H1 (cell line): ENCODE measurements around the gene AMOTL2. TPM values are rescaled to one million over a fixed set of nuclear protein-coding genes. Genes with fewer than 3 reads are reported as not detected.

Experiments
- CTCF ChIA-PET: fragments of 300-600 bp; sonication (Branson Sonifier 250); formaldehyde crosslinking; loops from one replicate; lab custom pipeline; 2021; ENCODE audit not compliant: partially characterized antibody; lab: Charles Lee
- POLR2A ChIA-PET: fragments of 300-600 bp; sonication (Branson Sonifier 250); formaldehyde crosslinking; loops from one replicate; lab custom pipeline; 2021; ENCODE audit warnings: inconsistent platforms; ENCODE audit not compliant: partially characterized antibody; lab: Charles Lee
- DNase-seq, 2 experiments: peaks; one replicate each; pipeline versions ENCODE4 v3.0.0 to v3.0.0-alpha.2; 2010 to 2022; ENCODE audit warnings: low spot score in 2 of 2, low read depth in 1 of 2, mixed read lengths in 1 of 2
- FAIRE-seq: peaks from 2 replicates; lab custom pipeline; 2011; peaks lifted over from hg19 to GRCh38; lab: Jason Lieb, UNC
- H2AFZ ChIP-seq: 2 replicates; pipeline ENCODE4 v1.8.1; 2012; ENCODE audit warnings: low read length, inconsistent platforms
- H2AK5ac ChIP-seq: 2 replicates; pipeline ENCODE4 v1.6.1; 2013; ENCODE audit warnings: low read depth, low read length
- H2BK120ac ChIP-seq: replicated peaks from 2 replicates; pipeline ENCODE3; 2013; ENCODE audit warnings: low read depth, low read length, inconsistent platforms
- H2BK12ac ChIP-seq: 2 replicates; pipeline ENCODE4 v1.6.1; 2013; ENCODE audit warnings: low read depth, low read length
- H2BK15ac ChIP-seq: 2 replicates; pipeline ENCODE4 v1.6.1; 2013; ENCODE audit warnings: low read length
- H2BK20ac ChIP-seq: 2 replicates; pipeline ENCODE4 v1.6.1; 2013; ENCODE audit warnings: low read length
- H2BK5ac ChIP-seq: 2 replicates; pipeline ENCODE4 v1.6.1; 2013; ENCODE audit warnings: low read depth, low read length
- H3K14ac ChIP-seq: 2 replicates; pipeline ENCODE4 v1.6.1; 2013; ENCODE audit warnings: inconsistent platforms; ENCODE audit not compliant: insufficient read length
- H3K18ac ChIP-seq: 2 replicates; pipeline ENCODE4 v1.6.1; 2013; ENCODE audit warnings: low read length; ENCODE audit errors: extremely low read depth
- H3K23ac ChIP-seq: 2 replicates; pipeline ENCODE4 v1.6.1; 2013; ENCODE audit warnings: inconsistent platforms; ENCODE audit not compliant: insufficient read length
- H3K23me2 ChIP-seq: 2 replicates; pipeline ENCODE4 v1.6.1; 2013; ENCODE audit warnings: low read depth, low read length
- H3K27ac ChIP-seq: 2 replicates; pipeline ENCODE4 v1.6.1; 2011; ENCODE audit warnings: low read depth, low read length, inconsistent platforms
- H3K27me3 ChIP-seq, 4 experiments: replicated peaks in 1 of 4; 1 replicate in 1 of 4; 2 replicates in 3 of 4; pipeline versions ENCODE4 v1.6.1 to v1.8.1; 2011 to 2013; ENCODE audit warnings: low read length in 3 of 4, mild to moderate bottlenecking in 3 of 4, inconsistent platforms in 2 of 4, mixed read lengths in 2 of 4, moderate library complexity in 1 of 4; ENCODE audit not compliant: control insufficient read depth in 3 of 4, insufficient read depth in 3 of 4; ENCODE audit errors: extremely low read depth in 1 of 4
- H3K36me3 ChIP-seq, 4 experiments: 2 replicates each; pipeline versions ENCODE4 v1.6.1 to v1.8.1; 2011 to 2013; ENCODE audit warnings: mild to moderate bottlenecking in 4 of 4, low read length in 3 of 4, moderate library complexity in 2 of 4, control low read depth in 1 of 4, inconsistent platforms in 1 of 4; ENCODE audit not compliant: insufficient read depth in 4 of 4, control insufficient read depth in 2 of 4
- H3K4ac ChIP-seq: replicated peaks from 2 replicates; pipeline ENCODE3; 2013; ENCODE audit warnings: low read length, low read depth, mixed read lengths, inconsistent platforms; ENCODE audit not compliant: insufficient read length
- H3K4me1 ChIP-seq, 4 experiments: replicated peaks in 1 of 4; 1 replicate in 1 of 4; 2 replicates in 3 of 4; pipeline versions ENCODE4 v1.6.1 to v1.8.1; 2011 to 2013; ENCODE audit warnings: low read length in 3 of 4, inconsistent platforms in 2 of 4, mixed read lengths in 1 of 4; ENCODE audit not compliant: insufficient read depth in 4 of 4, control insufficient read depth in 3 of 4
- H3K4me2 ChIP-seq, 2 experiments: 2 replicates each; pipeline versions ENCODE4 v1.6.1 to v1.8.1; 2011 to 2013; ENCODE audit warnings: low read depth in 2 of 2, low read length in 2 of 2, control low read depth in 1 of 2, inconsistent platforms in 1 of 2, mild to moderate bottlenecking in 1 of 2; ENCODE audit not compliant: insufficient read depth in 1 of 2
- H3K4me3 ChIP-seq, 4 experiments: fragments of 200-600, 300-600 bp in 1 of 4; sonication (generic), shearing (Covaris generic), sonication (Bioruptor Twin) in 1 of 4; 2 replicates each; pipeline versions ENCODE4 v1.5.1 to v1.8.1; 2011 to 2016; ENCODE audit warnings: low read length in 4 of 4, low read depth in 3 of 4, control low read depth in 2 of 4, inconsistent platforms in 2 of 4, mild to moderate bottlenecking in 2 of 4, mixed read lengths in 1 of 4, moderate library complexity in 1 of 4; ENCODE audit not compliant: insufficient read depth in 2 of 4; ENCODE audit errors: extremely low read depth in 1 of 4
- H3K56ac ChIP-seq: replicated peaks from 2 replicates; pipeline ENCODE3; 2013; ENCODE audit warnings: low read depth, mild to moderate bottlenecking, mixed read lengths, low read length, inconsistent platforms; ENCODE audit not compliant: insufficient read length
- H3K79me1 ChIP-seq: 2 replicates; pipeline ENCODE4 v1.6.1; 2013; ENCODE audit warnings: low read depth, low read length, control low read depth
- H3K79me2 ChIP-seq, 2 experiments: 2 replicates each; pipeline versions ENCODE4 v1.6.1 to v1.8.1; 2012 to 2013; ENCODE audit warnings: low read length in 2 of 2, mild to moderate bottlenecking in 2 of 2, inconsistent platforms in 1 of 2; ENCODE audit not compliant: insufficient read depth in 2 of 2, control insufficient read depth in 1 of 2
- H3K9ac ChIP-seq, 4 experiments: replicated peaks in 1 of 4; 1 replicate in 1 of 4; 2 replicates in 3 of 4; pipeline versions ENCODE4 v1.6.1 to v1.8.1; 2011 to 2013; ENCODE audit warnings: low read depth in 3 of 4, low read length in 3 of 4, control low read depth in 2 of 4, mild to moderate bottlenecking in 2 of 4, moderate library complexity in 2 of 4, inconsistent platforms in 1 of 4; ENCODE audit errors: extremely low read depth in 1 of 4
- H3K9me3 ChIP-seq, 2 experiments: 2 replicates each; pipeline versions ENCODE4 v1.6.1 to v1.8.1; 2012 to 2013; ENCODE audit warnings: mild to moderate bottlenecking in 2 of 2, moderate library complexity in 2 of 2, control low read depth in 1 of 2, inconsistent platforms in 1 of 2, low read depth in 1 of 2, low read length in 1 of 2, mixed read lengths in 1 of 2; ENCODE audit not compliant: insufficient read depth in 2 of 2
- H4K20me1 ChIP-seq, 2 experiments: replicated peaks in 1 of 2; 2 replicates each; pipeline versions ENCODE3 to v1.8.1; 2011 to 2013; ENCODE audit warnings: inconsistent platforms in 2 of 2, low read length in 2 of 2, mild to moderate bottlenecking in 1 of 2; ENCODE audit not compliant: insufficient read depth in 2 of 2, control insufficient read depth in 1 of 2
- H4K5ac ChIP-seq: 2 replicates; pipeline ENCODE4 v1.6.1; 2013; ENCODE audit warnings: low read length, low read depth, mixed read lengths, inconsistent platforms; ENCODE audit not compliant: insufficient read length
- H4K8ac ChIP-seq: 2 replicates; pipeline ENCODE4 v1.8.0; 2013; ENCODE audit warnings: mild to moderate bottlenecking, moderate library complexity, low read length, inconsistent platforms; ENCODE audit not compliant: insufficient read depth; ENCODE audit errors: extremely low read depth
- H4K91ac ChIP-seq: replicated peaks from 2 replicates; pipeline ENCODE3; 2013; ENCODE audit warnings: low read length, mixed read lengths, inconsistent platforms; ENCODE audit not compliant: insufficient read length
- RXRA ChIP-seq: IDR thresholded peaks from 2 replicates; pipeline ENCODE4 v1.6.1; 2011; ENCODE audit warnings: low read depth, mild to moderate bottlenecking, low read length, moderate library complexity; ENCODE audit not compliant: insufficient read depth
- WGBS, 2 experiments: shearing (Covaris generic) in 1 of 2; methylation state at CpG; one replicate each; pipeline versions ENCODE4 v1.1.6 to v1.1.7; 2013 to 2015; ENCODE audit warnings: low lambda C conversion rate in 2 of 2, mixed read lengths in 2 of 2, inconsistent platforms in 1 of 2, low coverage in 1 of 2, missing lambda C conversion rate in 1 of 2; ENCODE audit not compliant: insufficient replicate concordance in 2 of 2, insufficient coverage in 1 of 2, insufficient read length in 1 of 2; ENCODE audit errors: extremely low coverage in 1 of 2, missing lambda C conversion rate in 1 of 2; 5-methylcytosine and 5-hydroxymethylcytosine counted together
- polyA plus RNA-seq, 7 experiments: library from polyadenylated mRNA; depleted of rRNA in 3 of 7; stranded (reverse) in 5 of 7; unstranded in 2 of 7; fragments of >200 nt in 5 of 7; fragments of 200-250 nt in 2 of 7; gene quantifications; 1 replicate in 5 of 7; 2 replicates in 1 of 7; 4 replicates in 1 of 7; pipeline versions ENCODE4 v1.2.1 to v1.2.3, GENCODE V29; 2011 to 2013; ENCODE audit warnings: missing spikeins in 2 of 7, mixed read lengths in 2 of 7
- total RNA-seq: library from RNA; stranded (reverse); fragmentation: NEBNext Ultra II Directional; extraction: Animal tissue kit (Norgen Biotek cat#: 25700); gene quantifications from 2 replicates; pipeline ENCODE4 v1.2.1, GENCODE V29; 2021

AMOTL2 gene
- total and polyA plus RNA-seq, 2 of the 8 experiments (the other 6 are each of a cell fraction or from before 2014, with no cell fraction given): 19.0 to 63.7 TPM

DNA sequence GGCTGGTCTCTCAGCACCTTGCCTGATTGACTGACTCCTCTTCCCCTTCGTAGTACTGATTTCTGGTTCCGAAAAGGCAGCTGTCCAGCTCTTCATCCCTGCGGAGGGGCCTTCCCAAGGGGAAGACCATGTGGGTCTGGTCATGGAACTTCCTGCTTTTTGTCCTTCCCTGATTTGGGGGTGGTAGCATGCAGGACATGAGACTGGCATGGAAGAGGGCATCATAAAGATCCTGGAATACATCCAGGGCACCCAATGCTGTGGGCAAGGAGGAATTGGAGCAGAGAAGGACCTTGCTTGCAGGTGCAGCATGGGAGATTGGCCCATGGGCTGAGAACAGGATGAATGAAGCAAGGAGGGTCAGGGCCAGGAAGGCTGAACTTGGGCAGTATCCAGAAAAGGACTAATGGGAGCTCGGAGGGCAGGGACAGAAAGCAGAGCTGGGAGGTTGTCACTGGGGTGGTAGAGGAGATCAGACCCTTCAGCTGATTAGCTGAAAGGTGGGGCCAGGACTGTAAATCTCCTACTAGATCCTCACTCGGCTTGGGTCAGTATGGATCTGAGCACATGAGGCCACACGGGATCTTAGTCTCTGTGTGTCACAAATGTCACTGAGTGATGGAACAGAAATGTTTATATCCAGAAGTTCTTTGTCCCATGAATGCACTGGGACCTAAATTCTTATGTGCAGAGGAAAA lies 59.5 kb downstream of the AMOTL2 start:
- Histone ChIP-seq H2BK20ac (peak overlapping the region; percentile 37), H3K9ac (no peak overlapping the region), H2BK12ac (peak overlapping the region; percentile 98), H2AFZ (no peak overlapping the region), H3K23ac (no peak overlapping the region), H3K79me2 (no peaks in the 10 kb centered on the region), H3K4me1 (peaks cover 15 to 29% (median 20%) of the 10 kb centered on the region in 4 experiments), H4K20me1 (no peaks in the 10 kb centered on the region), H2BK120ac (no peak overlapping the region), H3K56ac (no peak overlapping the region), H3K23me2 (no peaks in the 10 kb centered on the region; the same call in 1 of the 2 replicates), H3K4me2 (peak overlapping the region in 1 of 2 experiments; percentile 81; a peak in 2 of 4 replicates), H3K4ac (peak overlapping the region; percentile 24), H4K8ac (no peak overlapping the region; the same call in 1 of the 2 replicates), H3K27ac (no peak overlapping the region), H2AK5ac (peak overlapping the region; percentile 94), H2BK15ac (0 out of 2 replicates have a peak overlapping the region, but pooled peaks have one; percentile 22), H3K36me3 (no peaks in the 10 kb centered on the region), H2BK5ac (peak overlapping the region; percentile 86; the same call in 1 of the 2 replicates), H3K4me3 (no peak overlapping the region), H3K18ac (peak overlapping the region; percentile 39; the same call in 1 of the 2 replicates), H3K27me3 (peaks cover 6 to 34% (median 22%) of the 10 kb centered on the region in 4 experiments), H3K14ac (no peak overlapping the region), H4K5ac (no peak overlapping the region), H3K79me1 (no peaks in the 10 kb centered on the region), H4K91ac (peak overlapping the region; percentile 54), H3K9me3 (no peaks in the 10 kb centered on the region)
- FAIRE-seq (no peak), DNase-seq (peak in 1 of 2 experiments; percentile 51)
- POLR2A ChIA-PET: interaction anchor here (0.6 to 27.3 kb wide), 14 partner anchors 8 to 365 kb away, joined by 3 to 804 read pairs (median 4); partner anchors contain the start of gene AMOTL2
- WGBS, 2 experiments: 82% methylated on average over 6 of the region's 6 CpGs; no CpG with 5 or more reads in 1 of the 2 experiments
- CTCF ChIA-PET: interaction anchor here (0.6 to 10.1 kb wide), 23 partner anchors 8 to 166 kb away, joined by 3 to 95 read pairs (median 5); no protein-coding TSS in a partner anchor
- no peak for TF ChIP-seq RXRA
- TF ChIP-seq, all 59 proteins: peak for 0
